Peyer's patch (tissue), 4 donors: ENCODE data around the gene ACTR1B.

Experiments
- CTCF ChIP-seq, 6 experiments: fragments of 450-650 bp in 4 of 6; fragments of 200-600 bp in 2 of 6; sonication (generic) in 1 of 6; IDR thresholded peaks; one replicate each; pipeline ENCODE4 v1.5.1; 2017 to 2019; ENCODE audit warnings: antibody characterized with exemption in 6 of 6, mild to moderate bottlenecking in 3 of 6, moderate library complexity in 1 of 6
- POLR2A ChIP-seq, 2 donors: fragments of 450-650 bp; IDR thresholded peaks; one replicate each; pipeline ENCODE4 v1.5.1; 2017; ENCODE audit warnings: antibody characterized with exemption in 2 of 2, mild to moderate bottlenecking in 2 of 2, moderate library complexity in 2 of 2

GRCh38 chr2:97671526-97671925, 7.7 kb upstream of the ACTR1B start:
- TF ChIP-seq CTCF (IDR thresholded peaks at IDR 0.05), result no peak
- TF ChIP-seq POLR2A (IDR thresholded peaks at IDR 0.05), result no peak
